ENCODE data around the gene SEL1L. TPM values are rescaled to one million over a fixed set of nuclear protein-coding genes. Genes with fewer than 3 reads are reported as not detected.

SEL1L gene
- total RNA-seq: 10 to 100 TPM; 19.0 to 38.3 (median 28.7) TPM

DNA sequence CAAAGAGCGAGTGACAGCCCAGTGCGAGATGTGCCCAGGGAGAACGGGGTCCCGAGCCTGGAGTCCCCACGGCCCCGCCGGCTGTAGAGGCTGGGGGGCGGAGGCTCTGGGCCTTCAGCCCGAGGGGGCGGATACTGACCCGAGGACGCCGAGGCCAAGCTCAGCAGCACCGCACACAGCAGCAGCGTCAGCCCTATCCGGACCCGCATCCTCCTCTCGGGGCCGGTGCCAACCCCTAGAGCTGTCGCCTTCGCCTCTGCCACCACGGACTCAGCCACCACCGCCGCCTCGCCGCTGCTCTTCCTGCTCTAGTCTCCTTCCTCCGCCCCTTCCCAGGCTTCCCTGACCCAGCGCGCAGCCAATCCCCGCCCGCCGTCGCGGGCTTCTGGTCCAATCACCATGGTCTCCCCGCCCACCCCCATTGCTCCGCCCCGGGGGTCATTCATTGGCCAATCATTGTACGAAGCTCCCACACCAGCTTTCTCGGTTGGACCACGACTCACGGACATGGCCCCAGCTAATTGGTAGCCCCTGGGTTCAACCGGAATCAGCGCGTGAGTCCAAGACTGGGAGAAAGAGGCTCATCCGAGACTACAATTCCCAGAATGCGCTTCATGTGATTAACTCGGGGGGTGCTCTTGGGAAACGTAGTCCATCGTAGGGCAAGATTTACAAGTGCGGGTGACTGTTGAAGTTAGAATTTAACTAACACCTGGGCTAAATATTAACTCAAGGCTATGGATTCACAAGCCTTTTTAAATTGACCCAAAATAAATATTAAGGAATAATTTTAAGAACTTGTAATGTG is at the start of gene SEL1L:
Gene SEL1L, minus strand, starts transcription at position 318 of the 808 bp plus-strand sequence. Its CDS starts 109 bp downstream, at position 209.
- no peaks in the 10 kb centered on the region for H3K27me3 ChIP-seq
- no peaks in the 10 kb centered on the region for H3K36me3 ChIP-seq
- TF ChIP-seq CTCF (IDR thresholded peaks at IDR 0.05) (no peak), POLR2A (IDR thresholded peaks at IDR 0.05) (peak in 3 of 4 donors; percentile 57 to 91 (median 73))
- DNase-seq: peak; percentile 99
- intact Hi-C loops (cut with DNase I): no loop called here
- WGBS, 2 donors: 1% methylated on average over 25 to 33 of the region's 50 CpGs
- H3K4me1 ChIP-seq: peaks cover 8 to 73% (median 24%) of the 10 kb centered on the region in 3 donors
- H3K4me3 ChIP-seq: peak within 1 kb of the TSS; percentile 82 to 98 (median 88)
- H3K9me3 ChIP-seq: no peaks in the 10 kb centered on the region
- peak within 1 kb of the TSS; percentile 82 to 89 (median 86) for H3K27ac ChIP-seq

DNA sequence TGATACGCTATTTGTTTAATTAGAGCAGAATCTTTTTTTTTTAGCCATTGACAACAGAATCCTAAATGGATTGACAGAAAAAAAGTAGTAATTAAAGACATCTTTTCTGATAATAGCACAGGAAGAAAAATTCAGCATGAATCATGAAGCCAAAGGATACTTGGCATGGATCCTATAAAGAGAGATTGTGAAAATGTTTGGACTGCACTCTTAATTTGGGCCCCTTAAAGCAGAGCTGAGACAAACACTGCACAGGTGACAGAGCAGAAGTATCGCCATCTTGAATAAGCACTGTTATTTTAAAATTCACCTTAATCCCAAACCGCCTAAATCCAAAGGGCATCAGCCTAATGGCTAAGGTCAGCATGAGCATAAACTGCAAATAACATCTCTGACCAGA is 48.8 kb upstream of the SEL1L start:
- no peak for DNase-seq
- intact Hi-C loops (cut with DNase I): no loop called here
- no peaks in the 10 kb centered on the region for H3K9me3 ChIP-seq
- no peak overlapping the region for H3K27ac ChIP-seq
- no peaks in the 10 kb centered on the region for H3K4me1 ChIP-seq
- no peaks in the 10 kb centered on the region for H3K36me3 ChIP-seq
- no peak overlapping the region for H3K4me3 ChIP-seq
- WGBS, 2 donors: 72% methylated on average over 3 of the region's 3 CpGs
- no peaks in the 10 kb centered on the region for H3K27me3 ChIP-seq
- TF ChIP-seq POLR2A (IDR thresholded peaks at IDR 0.05): no peak
- no peak for TF ChIP-seq CTCF (IDR thresholded peaks at IDR 0.05)

GRCh38 chr14:81579115-81579514 is 45.5 kb upstream of the SEL1L start:
- Histone ChIP-seq H3K4me1 (no peaks in the 10 kb centered on the region), H3K4me3 (no peak overlapping the region), H3K27me3 (peaks cover 0 to 7% (median 0%) of the 10 kb centered on the region in 4 donors), H3K36me3 (no peaks in the 10 kb centered on the region), H3K9me3 (no peaks in the 10 kb centered on the region), H3K27ac (no peak overlapping the region)
- no peak for DNase-seq
- 71 to 79% methylated on average over 2 of the region's 2 CpGs for WGBS, 2 donors
- intact Hi-C loops (cut with DNase I): no loop called here
- TF ChIP-seq POLR2A (IDR thresholded peaks at IDR 0.05) (no peak), CTCF (IDR thresholded peaks at IDR 0.05) (no peak)

DNA sequence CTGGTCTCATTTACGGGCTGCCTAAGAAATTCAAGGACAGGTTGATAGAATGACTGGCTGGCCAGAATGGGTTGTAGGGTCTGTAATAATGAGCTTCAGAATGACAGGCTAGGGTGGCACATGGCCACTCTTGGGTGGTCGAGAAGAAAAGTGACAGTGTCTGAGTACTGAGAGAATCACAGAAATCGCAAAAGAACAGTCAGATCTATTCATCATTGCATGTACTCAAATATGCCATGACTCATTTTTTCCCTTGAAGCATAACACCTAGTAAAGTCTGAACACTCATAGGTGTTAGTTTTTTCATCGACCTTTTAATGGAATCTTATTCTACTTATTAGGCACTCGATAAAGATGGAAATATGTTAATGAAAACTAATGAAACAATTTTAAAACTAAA is 37.8 kb upstream of the SEL1L start:
- Histone ChIP-seq H3K36me3 (no peaks in the 10 kb centered on the region), H3K27me3 (peaks cover 0 to 7% (median 0%) of the 10 kb centered on the region in 4 donors), H3K4me3 (no peak overlapping the region), H3K9me3 (no peaks in the 10 kb centered on the region), H3K27ac (no peak overlapping the region), H3K4me1 (no peaks in the 10 kb centered on the region)
- intact Hi-C loops (cut with DNase I): no loop called here
- WGBS, 2 donors: 49 to 67% methylated on average over 5 of the region's 5 CpGs
- TF ChIP-seq CTCF (IDR thresholded peaks at IDR 0.05) (no peak), POLR2A (IDR thresholded peaks at IDR 0.05) (no peak)
- no peak for DNase-seq

GRCh38 chr14:81567302-81567701 is 33.6 kb upstream of the SEL1L start:
- H3K36me3 ChIP-seq: no peaks in the 10 kb centered on the region
- no peak overlapping the region for H3K4me3 ChIP-seq
- TF ChIP-seq POLR2A (IDR thresholded peaks at IDR 0.05): no peak
- DNase-seq: no peak
- 69 to 77% methylated on average over 5 to 6 of the region's 6 CpGs for WGBS, 2 donors
- no peak overlapping the region for H3K27ac ChIP-seq
- H3K4me1 ChIP-seq: no peaks in the 10 kb centered on the region
- H3K9me3 ChIP-seq: no peaks in the 10 kb centered on the region
- intact Hi-C loops (cut with DNase I): no loop called here
- H3K27me3 ChIP-seq: peaks cover 0 to 5% (median 0%) of the 10 kb centered on the region in 4 donors
